Mucosa of descending colon (tissue), 3 donors: ENCODE results near the gene TSPAN15. TPM values are rescaled to one million over a fixed set of nuclear protein-coding genes. Genes with fewer than 3 reads are reported as not detected.

Experiments used
- ATAC-seq: fragments of 200-7000 bp; cut with Tn5 transposase; one replicate; pipeline ENCODE4 v1.9.1; 2020; ENCODE audit warnings: mild to moderate bottlenecking, moderate library complexity
- DNase-seq, 3 donors: peaks; one replicate each; pipeline ENCODE4 v3.0.0-alpha.2; 2020
- H3K36me3 ChIP-seq: fragments of 200-600 bp; one replicate; pipeline ENCODE4 v1.8.0; 2021; ENCODE audit warnings: low read depth, mild to moderate bottlenecking
- H3K4me1 ChIP-seq: fragments of 200-600 bp; one replicate; pipeline ENCODE4 v1.8.0; 2021; ENCODE audit warnings: low read depth, mild to moderate bottlenecking
- H3K4me3 ChIP-seq: fragments of 200-600 bp; one replicate; pipeline ENCODE4 v1.8.0; 2021; ENCODE audit warnings: mild to moderate bottlenecking
- H3K9me3 ChIP-seq: fragments of 200-600 bp; one replicate; pipeline ENCODE4 v1.8.0; 2021; ENCODE audit warnings: mild to moderate bottlenecking
- CTCF ChIP-seq: fragments of 200-600 bp; IDR thresholded peaks from one replicate; pipeline ENCODE4 v1.8.0; 2022; ENCODE audit warnings: antibody characterized with exemption, mild to moderate bottlenecking
- intact Hi-C, 2 donors: fragments of 100-400 bp; cut with DNase I in 1 of 2; cut with micrococcal nuclease in 1 of 2; formaldehyde crosslinking; loops; one replicate each; pipeline versions ENCODE4 v1.11.0 to v1.11.1; 2022; cut with DNase I, micrococcal nuclease
- total RNA-seq, 3 donors: library from RNA; stranded (reverse); fragmentation: NEBNext Ultra II Directional in 2 of 3; extraction: Animal tissue kit (Norgen Biotek cat#: 25700) in 2 of 3; gene quantifications; one replicate each; pipeline versions ENCODE4 v1.2.1 to v1.2.4, GENCODE V29; 2021 to 2023
- donor health status: DM: no; HTN: no; CAD: no; lungs with moderate emphysema.
- donor health status: DM: no; HTN: no; CAD: no.
- donor health status: DM: no; HTN: yes; CAD: no.

The TSPAN15 gene
- total RNA-seq, 3 donors from 2014 or later = 118 to 183 (median 139) TPM

GRCh38 chr10:69498711-69499471 is 47.6 kb downstream of the TSPAN15 start:
- intact Hi-C loops = no loop called here
- DNase-seq = no peak

GRCh38 chr10:69499726-69500689 is 48.7 kb downstream of the TSPAN15 start:
- Histone ChIP-seq H3K36me3 (no peaks in the 10 kb centered on the region), H3K9me3 (no peaks in the 10 kb centered on the region), H3K4me1 (no peaks in the 10 kb centered on the region), H3K4me3 (no peak overlapping the region)
- no peak for ATAC-seq
- intact Hi-C loops = no loop called here
- no peak for DNase-seq
- TF ChIP-seq CTCF = no peak

More at GRCh38 chr10:69498711-69499471, 47.6 kb downstream of the TSPAN15 start:
- TF ChIP-seq CTCF = no peak
- Histone ChIP-seq H3K4me3 (no peak overlapping the region), H3K9me3 (no peaks in the 10 kb centered on the region), H3K4me1 (no peaks in the 10 kb centered on the region), H3K36me3 (peaks cover 4% of the 10 kb centered on the region)
- no peak for ATAC-seq

- Histone ChIP-seq H3K36me3 (no peaks in the 10 kb centered on the region), H3K9me3 (no peaks in the 10 kb centered on the region), H3K4me3 (no peak overlapping the region), H3K4me1 (no peaks in the 10 kb centered on the region)
- no peak for DNase-seq
- no peak for ATAC-seq
- intact Hi-C loops = no loop called here
- no peak for TF ChIP-seq CTCF
Measured at GRCh38 chr10:69500864-69501468, 49.7 kb downstream of the TSPAN15 start.

- no peak for TF ChIP-seq CTCF
- no peaks in the 10 kb centered on the region for H3K4me1 ChIP-seq
- H3K36me3 ChIP-seq = no peaks in the 10 kb centered on the region
- no peak for DNase-seq
- no peak for ATAC-seq
- intact Hi-C loops = no loop called here
- H3K9me3 ChIP-seq = no peaks in the 10 kb centered on the region
- no peak overlapping the region for H3K4me3 ChIP-seq
Measured at GRCh38 chr10:69501657-69502056, 50.4 kb downstream of the TSPAN15 start.

GRCh38 chr10:69502589-69502988 is 51.3 kb downstream of the TSPAN15 start:
- Histone ChIP-seq H3K9me3 (no peaks in the 10 kb centered on the region), H3K4me3 (no peak overlapping the region), H3K4me1 (peaks cover 5% of the 10 kb centered on the region), H3K36me3 (no peaks in the 10 kb centered on the region)
- TF ChIP-seq CTCF = no peak
- ATAC-seq = no peak
- intact Hi-C loops = no loop called here
- no peak for DNase-seq
